SJCRH30 (cell line): Measurements from ENCODE around the gene ROR1. TPM values are rescaled to one million over a fixed set of nuclear protein-coding genes. Genes with fewer than 3 reads are reported as not detected.

Experiments
- DNase-seq, 2 experiments: peaks; one replicate each; pipeline ENCODE4 v3.0.0-alpha.2; 2015 to 2020
- H3K27ac ChIP-seq: fragments of 250-450 bp; sonication (Bioruptor Pico); 2 replicates; pipeline ENCODE4 v1.5.1; 2020; ENCODE audit warnings: mild to moderate bottlenecking, moderate library complexity
- H3K27me3 ChIP-seq: fragments of 250-450 bp; sonication (Bioruptor Pico); 2 replicates; pipeline ENCODE4 v1.5.1; 2020; ENCODE audit warnings: mild to moderate bottlenecking, moderate library complexity
- H3K36me3 ChIP-seq: fragments of 250-450 bp; sonication (Bioruptor Pico); 2 replicates; pipeline ENCODE4 v1.5.1; 2020; ENCODE audit warnings: mild to moderate bottlenecking, moderate library complexity
- H3K4me1 ChIP-seq: fragments of 250-450 bp; sonication (Bioruptor Pico); 2 replicates; pipeline ENCODE4 v1.5.1; 2020; ENCODE audit warnings: mild to moderate bottlenecking, moderate library complexity
- H3K4me3 ChIP-seq: fragments of 250-450 bp; sonication (Bioruptor Pico); 2 replicates; pipeline ENCODE4 v1.5.1; 2020; ENCODE audit warnings: mild to moderate bottlenecking, moderate library complexity
- H3K9me3 ChIP-seq: fragments of 250-450 bp; sonication (Bioruptor Pico); replicated peaks from 2 replicates; pipeline ENCODE4 v1.5.1; 2020; ENCODE audit warnings: mild to moderate bottlenecking, moderate library complexity
- total RNA-seq: library from RNA; depleted of rRNA; stranded (reverse); fragments of >200 nt; shearing (Covaris generic); gene quantifications from 2 replicates; pipeline ENCODE4 v1.2.3, GENCODE V29; 2014

Gene ROR1
- total RNA-seq, 1 experiment from 2014 or later = 5.5 TPM

DNA sequence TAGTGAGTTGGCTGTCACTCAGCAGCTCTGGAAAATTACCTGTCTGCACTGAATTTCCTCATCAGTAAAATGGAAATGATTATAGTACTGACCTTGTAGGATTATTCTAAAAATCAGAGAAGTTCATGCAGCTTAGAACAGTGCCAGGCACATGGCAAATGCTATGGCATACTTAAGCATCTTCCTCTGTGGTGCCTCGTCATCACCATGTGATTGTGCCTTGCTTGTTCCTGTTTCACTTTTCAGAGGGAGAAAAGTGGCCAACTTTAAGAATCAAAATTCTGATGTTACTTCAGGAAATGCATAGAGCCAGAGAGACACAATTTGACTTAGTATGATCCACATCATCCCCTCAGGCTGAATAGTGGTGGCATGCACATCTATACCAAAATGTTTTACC, 203.6 kb downstream of the ROR1 start:
- DNase-seq = no peak
- no peaks in the 10 kb centered on the region for H3K36me3 ChIP-seq
- no peaks in the 10 kb centered on the region; the same call in 1 of the 2 replicates for H3K9me3 ChIP-seq
- H3K4me3 ChIP-seq = no peak overlapping the region
- H3K27ac ChIP-seq = no peak overlapping the region
- no peaks in the 10 kb centered on the region for H3K4me1 ChIP-seq
- H3K27me3 ChIP-seq = no peaks in the 10 kb centered on the region

DNA sequence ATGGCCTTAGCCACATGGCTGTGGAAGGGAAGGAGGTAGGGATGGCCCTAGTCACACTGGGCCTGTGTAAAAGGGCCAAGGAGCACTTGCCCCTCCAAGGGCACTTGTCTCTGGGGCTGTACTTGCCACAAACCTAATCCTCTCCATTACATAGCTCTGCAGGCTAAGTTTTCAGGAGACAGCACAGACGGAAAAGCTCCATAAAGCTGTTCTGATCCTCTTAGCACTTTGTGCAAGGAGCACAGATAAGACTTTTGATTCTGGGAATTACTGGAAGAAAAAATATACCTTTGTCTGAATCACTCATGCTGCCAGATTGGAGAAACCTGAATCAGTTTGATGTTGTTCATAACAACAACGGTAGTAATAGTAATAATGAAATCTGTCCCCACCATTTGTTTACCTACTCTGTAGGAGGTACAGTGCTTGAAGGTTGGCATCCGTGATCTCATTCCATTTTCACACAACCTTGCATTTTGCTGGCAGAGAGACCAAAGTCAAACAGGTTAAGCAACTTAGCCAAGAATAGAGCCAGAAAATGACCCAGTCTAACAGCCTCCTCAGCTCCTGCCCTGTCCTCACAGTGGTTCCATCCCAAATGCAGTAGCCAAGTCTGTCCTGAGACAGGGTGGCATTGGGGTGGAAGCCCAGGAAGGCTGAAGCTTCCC, 207.1 kb downstream of the ROR1 start:
- Histone ChIP-seq H3K27ac (no peak overlapping the region), H3K4me1 (peaks cover 7% of the 10 kb centered on the region; the same call in 1 of the 2 replicates), H3K9me3 (no peaks in the 10 kb centered on the region; the same call in 1 of the 2 replicates), H3K36me3 (no peaks in the 10 kb centered on the region), H3K4me3 (no peak overlapping the region), H3K27me3 (no peaks in the 10 kb centered on the region)
- DNase-seq = no peak

DNA sequence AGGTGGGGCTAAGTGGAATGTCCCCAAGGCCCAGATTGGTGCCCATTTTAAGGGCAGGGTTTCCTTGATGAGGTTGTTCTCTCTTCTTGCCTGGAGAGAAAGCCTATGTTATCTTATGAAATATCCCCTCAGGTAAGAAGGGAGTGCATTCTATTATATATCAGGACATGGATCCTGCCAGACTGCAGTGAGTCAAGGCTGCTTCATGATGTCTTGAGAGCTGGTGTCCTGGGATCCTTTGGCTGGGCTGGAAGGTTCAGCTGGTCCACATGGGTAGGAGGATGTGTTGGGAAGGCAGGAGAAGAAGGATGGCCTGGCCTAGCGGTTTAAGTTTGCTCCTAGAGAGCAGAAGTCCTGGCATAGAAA, 207.6 kb downstream of the ROR1 start:
- Histone ChIP-seq H3K36me3 (no peaks in the 10 kb centered on the region), H3K27me3 (no peaks in the 10 kb centered on the region), H3K9me3 (no peaks in the 10 kb centered on the region; the same call in 1 of the 2 replicates), H3K27ac (no peak overlapping the region), H3K4me1 (peaks cover 7% of the 10 kb centered on the region; the same call in 1 of the 2 replicates), H3K4me3 (no peak overlapping the region)
- DNase-seq = no peak

DNA sequence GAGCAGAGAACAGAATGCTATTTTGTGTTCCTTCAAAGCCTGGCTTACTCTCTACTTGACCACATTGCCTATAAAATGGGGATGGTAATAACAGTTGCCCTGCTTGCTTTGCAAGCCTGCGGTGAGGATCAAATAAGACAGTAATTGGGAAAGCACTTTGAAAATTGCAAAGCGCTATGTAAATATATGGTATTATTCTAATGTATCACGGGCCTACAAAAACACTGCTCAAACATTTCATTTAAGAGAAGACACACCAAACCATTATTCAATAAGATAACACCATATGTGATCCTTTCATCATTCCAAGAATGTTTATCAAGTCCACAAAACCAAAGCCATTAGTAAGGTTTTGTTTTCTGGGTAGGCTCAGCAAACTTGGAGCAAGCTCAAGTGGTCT, 208.4 kb downstream of the ROR1 start:
- Histone ChIP-seq H3K4me3 (no peak overlapping the region), H3K27ac (no peak overlapping the region), H3K27me3 (no peaks in the 10 kb centered on the region), H3K36me3 (no peaks in the 10 kb centered on the region), H3K9me3 (no peaks in the 10 kb centered on the region; the same call in 1 of the 2 replicates), H3K4me1 (peaks cover 7% of the 10 kb centered on the region; the same call in 1 of the 2 replicates)
- no peak for DNase-seq

DNA sequence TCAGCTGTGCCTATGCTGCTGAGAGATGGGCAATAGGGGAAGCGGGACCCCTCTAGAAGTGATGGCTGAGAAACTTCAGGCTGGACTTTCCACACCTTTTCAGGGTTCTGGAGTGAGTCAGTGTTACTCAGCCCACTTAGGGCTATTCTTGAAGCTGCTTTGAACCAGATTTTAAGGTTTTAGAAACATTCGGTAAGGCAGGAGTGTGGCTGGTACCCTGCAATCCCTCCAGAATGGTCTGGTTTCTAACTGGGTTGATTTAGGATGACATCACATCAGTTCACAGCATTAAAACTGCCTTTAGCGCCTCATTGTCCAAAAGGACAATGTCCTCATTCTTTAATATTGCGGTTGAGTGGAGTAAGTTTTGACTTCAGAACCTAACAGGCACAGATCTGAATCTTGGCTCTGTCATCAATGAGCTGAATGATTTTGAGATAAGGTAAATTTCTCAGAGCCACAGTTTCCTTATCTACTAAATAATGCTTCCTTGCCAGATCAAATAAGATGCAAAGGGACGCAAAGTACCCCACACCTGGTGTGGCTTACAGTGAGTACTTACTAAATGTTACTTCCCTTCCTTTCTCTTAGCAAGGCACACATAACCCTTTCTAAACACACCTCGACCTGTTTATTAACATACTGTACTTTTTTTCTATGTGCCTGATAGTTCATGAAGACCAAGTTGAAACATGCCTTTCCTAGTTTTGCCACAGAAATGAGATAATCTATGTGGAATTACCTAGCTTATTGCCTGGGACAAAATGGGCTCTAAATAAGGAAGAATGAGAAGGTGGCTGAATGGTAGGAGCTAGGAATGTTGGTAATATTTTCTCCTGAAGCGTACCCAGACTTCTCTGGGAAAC, 209.8 kb downstream of the ROR1 start:
- H3K27ac ChIP-seq = no peak overlapping the region

DNA sequence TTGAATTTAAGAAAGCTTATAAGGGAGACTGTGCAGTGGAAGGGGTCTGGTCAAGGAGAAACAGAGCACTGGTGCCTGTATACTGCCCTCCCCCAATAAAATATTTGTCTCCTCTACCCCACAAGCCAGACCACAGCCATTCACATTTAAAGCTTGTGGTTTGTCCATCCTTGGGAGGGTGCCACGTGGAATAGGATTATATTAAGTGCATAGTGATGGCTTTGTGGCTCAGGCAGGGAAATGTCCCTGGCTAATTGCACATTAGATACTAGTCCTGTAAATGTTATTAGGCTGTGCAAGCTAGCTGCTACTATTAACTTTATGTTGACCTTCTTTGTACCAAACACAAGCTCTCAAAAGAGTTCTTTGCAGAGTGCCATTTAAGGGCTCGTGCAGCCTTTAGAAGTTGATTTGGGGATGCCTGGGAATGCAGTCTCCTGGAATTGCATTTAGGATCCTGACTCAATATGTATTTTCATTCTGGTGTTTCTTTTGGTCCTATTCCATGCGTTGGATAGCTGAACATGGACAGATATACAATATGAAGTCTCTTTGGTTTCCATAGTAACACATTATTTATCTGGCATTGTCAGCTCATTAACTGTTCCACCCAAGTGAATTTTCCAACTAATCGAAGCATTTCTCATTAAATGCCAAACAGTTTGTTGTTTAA, 210.6 kb downstream of the ROR1 start:
- no peaks in the 10 kb centered on the region for H3K36me3 ChIP-seq
- peak in 1 of 2 experiments; percentile 43 for DNase-seq
- no peaks in the 10 kb centered on the region; the same call in 1 of the 2 replicates for H3K9me3 ChIP-seq
- H3K27ac ChIP-seq = no peak overlapping the region
- no peaks in the 10 kb centered on the region for H3K27me3 ChIP-seq
- H3K4me3 ChIP-seq = no peak overlapping the region
- H3K4me1 ChIP-seq = peaks cover 7% of the 10 kb centered on the region; the same call in 1 of the 2 replicates

More for the DNA sequence above, 209.8 kb downstream of the ROR1 start:
- H3K27me3 ChIP-seq = no peaks in the 10 kb centered on the region
- H3K36me3 ChIP-seq = no peaks in the 10 kb centered on the region
- DNase-seq = no peak
- H3K9me3 ChIP-seq = no peaks in the 10 kb centered on the region; the same call in 1 of the 2 replicates
- H3K4me3 ChIP-seq = no peak overlapping the region
- H3K4me1 ChIP-seq = peaks cover 7% of the 10 kb centered on the region; the same call in 1 of the 2 replicates

DNA sequence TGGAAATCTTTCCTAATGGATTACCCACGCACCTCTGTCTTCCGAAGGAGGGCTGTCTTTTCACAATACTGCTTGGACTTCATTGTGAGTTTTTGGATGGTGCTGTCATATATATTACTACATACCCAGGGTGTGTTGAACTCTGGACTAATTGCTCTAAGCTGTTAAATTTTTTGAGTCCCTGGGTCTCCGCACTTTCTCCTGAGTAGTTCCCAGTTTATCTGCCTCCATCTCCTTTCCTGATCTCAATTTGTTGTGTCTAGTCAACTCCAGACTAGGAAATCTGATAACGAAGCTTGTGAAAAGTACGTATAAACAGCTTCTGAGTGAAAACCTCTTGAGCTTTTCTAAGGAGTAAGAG, 211.1 kb downstream of the ROR1 start:
- Histone ChIP-seq H3K27ac (no peak overlapping the region), H3K36me3 (no peaks in the 10 kb centered on the region), H3K4me1 (peaks cover 7% of the 10 kb centered on the region; the same call in 1 of the 2 replicates), H3K9me3 (no peaks in the 10 kb centered on the region; the same call in 1 of the 2 replicates), H3K27me3 (no peaks in the 10 kb centered on the region), H3K4me3 (no peak overlapping the region)
- no peak for DNase-seq

DNA sequence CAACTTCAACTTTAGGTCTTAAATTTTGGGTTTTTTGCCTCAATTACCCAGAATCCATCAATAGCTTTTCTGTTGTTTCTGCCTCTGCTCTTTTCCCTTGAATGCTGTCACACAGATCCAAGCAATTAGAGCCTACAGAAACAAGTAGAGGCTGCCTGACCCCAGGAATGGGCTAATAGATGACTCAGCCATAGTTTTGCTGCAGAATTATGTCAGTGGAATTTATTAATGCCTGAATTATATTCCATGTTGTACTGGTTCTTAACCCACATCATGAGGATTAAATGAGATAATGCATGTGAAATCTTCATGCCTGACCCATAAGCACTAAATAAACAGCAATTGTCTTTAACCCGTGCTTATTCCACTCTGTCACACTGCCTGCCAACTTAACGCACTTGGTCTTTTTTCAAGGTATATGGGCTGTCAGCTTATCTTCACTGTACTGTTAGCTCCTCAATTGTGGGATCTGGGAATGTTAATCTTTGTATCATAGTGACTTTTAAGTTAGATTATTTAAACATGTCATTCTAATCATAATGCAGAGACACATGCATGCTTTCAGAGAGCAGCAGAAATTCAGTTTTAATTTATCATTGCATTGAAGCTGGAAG, 213.3 kb downstream of the ROR1 start:
- no peak overlapping the region for H3K27ac ChIP-seq

DNA sequence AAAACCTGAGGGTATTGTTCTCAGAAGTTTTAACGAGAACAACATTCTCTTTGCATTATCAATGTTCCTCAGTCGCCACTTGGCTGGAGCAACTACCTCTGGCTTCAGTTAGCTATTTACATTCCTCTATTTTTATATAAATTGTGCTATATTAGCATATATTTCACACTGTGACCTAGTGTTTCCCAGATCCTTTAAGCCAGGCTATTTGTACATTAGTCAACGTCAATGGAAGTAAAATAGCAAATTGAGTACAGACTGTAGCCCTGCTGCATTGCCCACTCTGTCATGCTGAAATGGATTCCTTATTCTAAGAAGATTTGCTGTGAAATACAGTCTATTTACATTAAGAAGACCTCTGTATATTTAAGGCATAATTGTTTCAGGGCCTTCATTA, 213.8 kb downstream of the ROR1 start:
- H3K9me3 ChIP-seq = no peaks in the 10 kb centered on the region
- no peaks in the 10 kb centered on the region for H3K36me3 ChIP-seq
- peaks cover 7% of the 10 kb centered on the region; the same call in 1 of the 2 replicates for H3K4me1 ChIP-seq
- H3K4me3 ChIP-seq = no peak overlapping the region
- DNase-seq = no peak
- H3K27me3 ChIP-seq = no peaks in the 10 kb centered on the region
- H3K27ac ChIP-seq = no peak overlapping the region

More for the DNA sequence above, 213.3 kb downstream of the ROR1 start:
- no peak for DNase-seq
- Histone ChIP-seq H3K27me3 (no peaks in the 10 kb centered on the region), H3K4me3 (no peak overlapping the region), H3K36me3 (no peaks in the 10 kb centered on the region), H3K4me1 (peaks cover 7% of the 10 kb centered on the region; the same call in 1 of the 2 replicates), H3K9me3 (no peaks in the 10 kb centered on the region)

DNA sequence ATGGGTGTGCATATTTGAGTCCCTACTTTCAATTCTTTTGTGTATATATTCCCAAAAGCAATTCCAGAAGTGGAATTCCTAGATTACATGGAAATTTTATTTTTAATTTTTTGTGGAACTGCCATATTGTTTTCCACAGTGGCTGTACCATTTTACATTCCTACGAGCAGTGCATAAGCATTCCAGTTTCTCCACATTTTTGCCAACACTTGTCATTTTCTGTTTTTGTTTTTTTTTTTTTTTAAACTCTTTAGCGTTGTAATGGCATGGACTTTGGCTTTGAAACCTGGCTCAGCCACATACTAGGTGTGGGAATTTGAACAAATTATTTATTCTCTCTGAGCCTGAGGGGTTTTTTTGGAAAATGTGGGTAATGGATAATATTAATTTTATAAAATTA, 215.1 kb downstream of the ROR1 start:
- no peak overlapping the region for H3K4me3 ChIP-seq
- H3K27ac ChIP-seq = no peak overlapping the region
- H3K9me3 ChIP-seq = no peaks in the 10 kb centered on the region
- H3K27me3 ChIP-seq = no peaks in the 10 kb centered on the region
- H3K36me3 ChIP-seq = no peaks in the 10 kb centered on the region
- DNase-seq = no peak
- peaks cover 7% of the 10 kb centered on the region; the same call in 1 of the 2 replicates for H3K4me1 ChIP-seq

DNA sequence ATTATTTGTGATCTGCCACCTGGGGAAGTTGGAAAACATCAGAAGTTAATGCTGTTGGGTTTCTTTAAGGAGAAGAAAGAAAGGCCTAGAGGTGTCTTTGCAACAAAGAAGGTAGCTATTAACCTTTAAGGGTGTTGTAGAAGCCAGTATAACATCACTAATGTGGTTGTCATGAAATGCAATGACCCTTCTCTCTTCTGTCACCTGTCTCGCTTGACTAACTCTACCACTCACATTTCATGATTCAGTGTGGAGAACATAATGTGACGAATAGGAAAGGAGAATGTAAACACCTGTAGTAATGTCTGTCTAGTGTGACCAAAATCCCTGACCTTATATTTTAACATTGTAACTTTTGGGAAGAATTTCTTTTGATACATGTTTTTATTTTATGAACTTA, 217.9 kb downstream of the ROR1 start:
- no peak overlapping the region for H3K4me3 ChIP-seq
- H3K36me3 ChIP-seq = no peaks in the 10 kb centered on the region
- DNase-seq = no peak
- no peaks in the 10 kb centered on the region for H3K27me3 ChIP-seq
- H3K9me3 ChIP-seq = no peaks in the 10 kb centered on the region
- H3K4me1 ChIP-seq = no peaks in the 10 kb centered on the region
- no peak overlapping the region for H3K27ac ChIP-seq

DNA sequence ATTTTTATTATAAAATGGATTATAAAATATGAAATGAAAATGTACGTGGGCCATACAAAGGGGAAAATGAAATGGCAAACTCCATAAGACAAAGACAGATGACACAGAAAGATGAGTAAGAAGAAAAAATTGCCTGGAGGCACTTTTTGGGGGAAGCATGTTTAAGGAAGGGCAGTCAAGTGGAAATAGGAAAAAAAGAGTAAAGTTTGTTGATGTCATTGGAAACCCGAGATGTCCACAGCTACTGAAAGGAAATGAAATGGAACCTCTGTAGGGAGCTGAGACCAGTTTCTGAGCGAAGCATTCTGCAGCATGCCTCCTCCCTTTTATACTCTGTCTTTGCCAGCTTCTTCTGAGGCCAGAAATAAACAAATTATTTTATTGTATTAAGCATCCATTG, 226.2 kb downstream of the ROR1 start:
- H3K36me3 ChIP-seq = no peaks in the 10 kb centered on the region
- DNase-seq = peak; percentile 12 to 61
- H3K27ac ChIP-seq = no peak overlapping the region
- no peaks in the 10 kb centered on the region for H3K9me3 ChIP-seq
- H3K27me3 ChIP-seq = no peaks in the 10 kb centered on the region
- H3K4me3 ChIP-seq = no peak overlapping the region
- H3K4me1 ChIP-seq = peaks cover 9% of the 10 kb centered on the region; the same call in 1 of the 2 replicates

DNA sequence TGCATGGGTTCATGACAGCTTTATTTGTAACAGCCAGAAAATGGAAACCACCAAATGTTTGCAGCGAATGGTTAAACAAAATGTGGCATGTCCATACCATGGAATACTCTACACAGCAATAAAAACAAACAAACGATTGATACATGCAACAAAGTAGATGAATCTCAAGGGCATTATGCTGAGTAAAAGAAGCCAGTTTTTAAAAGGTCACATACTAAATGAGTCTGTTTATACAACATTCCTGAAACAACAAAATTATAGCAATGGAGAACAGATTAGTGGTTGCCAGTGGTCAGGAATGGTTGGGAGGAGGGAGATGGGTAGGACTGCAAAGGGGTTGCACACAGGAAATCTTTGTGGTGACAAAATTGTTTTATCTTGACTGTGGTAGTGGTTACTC, 227.2 kb downstream of the ROR1 start:
- Histone ChIP-seq H3K27ac (no peak overlapping the region), H3K9me3 (no peaks in the 10 kb centered on the region), H3K36me3 (no peaks in the 10 kb centered on the region), H3K4me1 (peaks cover 9% of the 10 kb centered on the region; the same call in 1 of the 2 replicates), H3K27me3 (no peaks in the 10 kb centered on the region), H3K4me3 (no peak overlapping the region)
- no peak for DNase-seq

DNA sequence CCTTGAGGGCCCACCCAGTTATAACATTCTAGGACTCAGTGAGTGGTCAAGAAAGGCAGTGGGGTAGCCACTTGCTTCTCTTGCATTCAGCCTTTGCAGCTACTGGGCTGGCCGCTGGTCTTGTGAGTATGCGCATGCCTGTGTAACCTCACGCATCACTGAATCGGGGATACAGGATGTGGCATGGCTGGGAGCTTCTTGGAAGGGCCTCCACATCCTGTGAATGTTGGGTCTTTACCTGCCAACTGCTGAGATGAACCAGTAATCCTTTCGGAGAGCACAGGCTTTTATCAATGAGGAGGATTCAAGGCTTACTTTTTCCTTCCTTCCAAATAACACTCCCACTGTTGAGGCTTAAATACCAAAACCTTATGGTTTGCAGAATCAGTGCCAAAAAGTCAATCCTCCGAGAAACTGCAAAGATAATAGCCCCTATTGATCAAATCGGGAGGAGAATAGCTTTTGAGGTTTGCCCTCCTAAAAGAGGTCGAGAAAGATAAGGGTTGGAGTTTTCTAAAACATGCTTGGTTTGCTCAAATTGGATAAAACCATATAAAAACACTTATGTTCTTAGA, 230.7 kb downstream of the ROR1 start:
- Histone ChIP-seq H3K4me3 (no peak overlapping the region), H3K36me3 (no peaks in the 10 kb centered on the region), H3K27ac (no peak overlapping the region), H3K27me3 (no peaks in the 10 kb centered on the region), H3K4me1 (peaks cover 22% of the 10 kb centered on the region; the same call in 1 of the 2 replicates), H3K9me3 (no peaks in the 10 kb centered on the region)
- DNase-seq = no peak
